ENCODE measurements around the gene LGALS3BP.

DNA sequence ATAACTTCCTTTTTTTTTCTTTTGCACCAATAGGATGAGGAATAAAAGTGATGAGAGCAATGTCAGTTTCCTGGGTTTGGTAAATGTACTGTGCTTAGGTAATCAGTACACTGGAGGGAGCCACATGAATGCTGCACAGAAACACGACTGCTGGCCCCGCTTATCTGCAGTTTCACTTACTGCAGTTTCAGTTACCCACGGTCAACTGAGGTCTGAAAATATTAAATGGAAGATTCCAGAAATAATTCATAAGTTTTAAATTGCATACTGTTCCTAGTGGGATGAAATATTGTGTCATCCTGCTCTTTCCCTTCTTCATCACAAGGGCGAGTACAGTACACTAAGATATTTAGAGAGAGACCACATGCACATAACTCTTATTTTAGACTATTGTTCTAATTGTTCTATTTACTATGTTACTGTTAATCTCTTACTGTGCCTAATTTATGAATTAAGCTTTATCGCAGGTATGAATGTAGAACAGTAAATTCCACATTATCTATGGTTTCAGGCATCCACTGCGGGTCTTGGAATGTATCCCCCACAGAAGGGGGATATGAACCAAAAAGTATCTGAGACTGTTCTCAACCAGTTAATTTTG, 6.4 kb upstream of the LGALS3BP start:
- TF ChIP-seq CREB1 (IDR thresholded peaks at IDR 0.05; ENCODE audit: low read depth) (no peak), TAF1 (IDR thresholded peaks at IDR 0.05; ENCODE audit: low read depth) (no peak), EP300 (IDR thresholded peaks at IDR 0.05; ENCODE audit: borderline replicate concordance) (no peak), NFIC (IDR thresholded peaks at IDR 0.05) (no peak), REST (IDR thresholded peaks at IDR 0.05; ENCODE audit: low read depth) (no peak), RAD21 (IDR thresholded peaks at IDR 0.05; ENCODE audit: low read depth) (peak; percentile 40), CEBPB (IDR thresholded peaks at IDR 0.05) (no peak), TCF12 (IDR thresholded peaks at IDR 0.05; ENCODE audit: low read depth) (no peak)
- TF ChIP-seq, protein P1, sequence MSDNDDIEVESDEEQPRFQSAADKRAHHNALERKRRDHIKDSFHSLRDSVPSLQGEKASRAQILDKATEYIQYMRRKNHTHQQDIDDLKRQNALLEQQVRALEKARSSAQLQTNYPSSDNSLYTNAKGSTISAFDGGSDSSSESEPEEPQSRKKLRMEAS (IDR thresholded peaks at IDR 0.05): no peak
